Muscle of leg (tissue), 11 donors: Measurements from ENCODE around the gene PEAK1. TPM values are rescaled to one million over a fixed set of nuclear protein-coding genes. Genes with fewer than 3 reads are reported as not detected.
A peak's percentile ranks its signal among the peaks of the same experiment; 100 is the strongest.

Experiments
- DNase-seq: peaks from one replicate; pipeline ENCODE4 v3.0.0; 2013
- H3K27ac ChIP-seq: one replicate; pipeline ENCODE4 v1.5.1; 2013; ENCODE audit warnings: mild to moderate bottlenecking, low read length, control low read depth
- H3K27me3 ChIP-seq: one replicate; pipeline ENCODE4 v1.6.1; 2013; ENCODE audit warnings: low read length; ENCODE audit not compliant: control insufficient read depth, insufficient read depth
- H3K36me3 ChIP-seq: one replicate; pipeline ENCODE4 v1.6.1; 2013; ENCODE audit warnings: low read length; ENCODE audit not compliant: control insufficient read depth, insufficient read depth
- H3K4me1 ChIP-seq: one replicate; pipeline ENCODE4 v1.6.1; 2013; ENCODE audit warnings: low read length; ENCODE audit not compliant: control insufficient read depth, insufficient read depth
- H3K4me3 ChIP-seq: one replicate; pipeline ENCODE4 v1.5.1; 2013; ENCODE audit warnings: low read length, control low read depth
- H3K9me3 ChIP-seq: replicated peaks from 2 replicates; pipeline ENCODE4 v1.6.1; 2013; ENCODE audit warnings: low read depth, low read length; ENCODE audit not compliant: control insufficient read depth
- WGBS: methylation state at CpG from one replicate; pipeline ENCODE4 v1.1.5; 2013; ENCODE audit warnings: missing lambda C conversion rate; ENCODE audit not compliant: insufficient coverage; 5-methylcytosine and 5-hydroxymethylcytosine counted together
- polyA plus RNA-seq, 8 donors: library from polyadenylated mRNA; unstranded; fragments of 120-200 nt; gene quantifications; one replicate each; pipeline versions ENCODE4 v1.2.1 to v1.2.3, GENCODE V29; 2013; ENCODE audit warnings: inconsistent platforms in 1 of 8, low replicate concordance in 1 of 8; ENCODE audit not compliant: insufficient read length in 8 of 8, insufficient read depth in 1 of 8
- total RNA-seq: library from RNA; stranded (reverse); fragments of 120-200 nt; gene quantifications from one replicate; pipeline ENCODE4 v1.2.4, GENCODE V29; 2013

PEAK1 gene
- total and polyA plus RNA-seq, 9 donors = 19.9 to 43.7 (median 35.1) TPM

DNA sequence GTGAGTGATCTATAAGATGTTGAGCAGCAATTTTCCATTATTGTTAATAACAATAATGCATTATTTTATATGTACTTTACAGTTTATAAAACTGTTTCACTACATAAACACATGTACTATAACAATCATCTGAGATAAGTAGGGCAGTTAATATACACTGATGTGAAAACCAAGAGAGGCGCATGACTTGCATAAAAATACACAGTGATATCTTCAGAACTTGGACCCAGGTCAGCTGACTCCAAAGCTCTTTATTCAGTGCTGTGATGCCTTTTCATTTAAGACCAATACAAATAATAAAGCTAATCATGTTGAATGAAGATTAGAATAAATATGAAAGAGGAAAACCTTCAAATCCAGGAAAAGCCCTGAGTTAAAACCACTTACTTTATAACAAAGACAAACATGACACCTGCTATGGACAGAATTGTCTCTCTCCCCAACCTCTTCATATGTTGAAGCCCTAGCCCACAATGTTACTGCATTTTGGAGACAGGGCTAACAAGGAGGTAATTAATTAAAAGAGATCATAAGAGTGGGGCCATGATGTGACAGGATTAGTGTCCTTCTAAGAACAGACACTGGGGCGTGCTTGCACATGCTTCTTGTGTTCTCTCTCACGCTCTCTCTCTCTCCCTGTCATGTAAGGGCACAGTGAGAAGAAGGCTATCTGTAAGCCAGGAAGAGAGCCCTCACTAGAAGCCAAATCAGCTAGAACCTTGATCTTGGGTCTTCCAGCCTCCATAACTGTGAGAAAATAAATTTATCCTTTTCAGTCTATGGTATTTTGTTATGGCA lies 293.2 kb downstream of the PEAK1 start:
- H3K27me3 ChIP-seq = no peaks in the 10 kb centered on the region
- no peak overlapping the region for H3K4me3 ChIP-seq
- no peaks in the 10 kb centered on the region for H3K4me1 ChIP-seq
- DNase-seq = no peak
- WGBS = no CpG with 5 or more reads among the region's 3 CpGs
- H3K27ac ChIP-seq = no peak overlapping the region
- no peaks in the 10 kb centered on the region for H3K36me3 ChIP-seq
- H3K9me3 ChIP-seq = no peaks in the 10 kb centered on the region

DNA sequence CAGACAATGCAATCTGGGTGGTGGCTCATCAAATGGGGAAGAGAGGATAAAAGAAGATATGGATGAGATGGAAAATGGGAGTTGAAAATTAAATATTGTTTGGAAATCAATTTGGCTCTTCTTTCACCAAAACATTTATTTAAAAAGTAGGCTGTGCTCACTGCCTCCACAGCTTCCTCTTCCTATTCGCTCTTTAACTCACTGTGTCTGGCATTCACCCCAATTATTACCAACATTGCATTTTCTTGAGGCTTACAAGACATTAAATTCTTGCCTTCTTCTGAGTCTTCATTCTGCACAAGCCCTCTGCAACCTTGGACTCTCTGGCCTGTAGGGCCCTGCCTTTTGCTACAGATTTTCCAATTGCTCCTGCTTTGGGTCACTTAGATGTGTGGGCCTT lies 296.1 kb downstream of the PEAK1 start:
- no peak overlapping the region for H3K4me3 ChIP-seq
- WGBS = 100% methylated on average over 1 of the region's 1 CpG
- no peaks in the 10 kb centered on the region for H3K9me3 ChIP-seq
- H3K27me3 ChIP-seq = no peaks in the 10 kb centered on the region
- peaks cover 3% of the 10 kb centered on the region for H3K4me1 ChIP-seq
- H3K27ac ChIP-seq = no peak overlapping the region
- DNase-seq = no peak
- no peaks in the 10 kb centered on the region for H3K36me3 ChIP-seq

DNA sequence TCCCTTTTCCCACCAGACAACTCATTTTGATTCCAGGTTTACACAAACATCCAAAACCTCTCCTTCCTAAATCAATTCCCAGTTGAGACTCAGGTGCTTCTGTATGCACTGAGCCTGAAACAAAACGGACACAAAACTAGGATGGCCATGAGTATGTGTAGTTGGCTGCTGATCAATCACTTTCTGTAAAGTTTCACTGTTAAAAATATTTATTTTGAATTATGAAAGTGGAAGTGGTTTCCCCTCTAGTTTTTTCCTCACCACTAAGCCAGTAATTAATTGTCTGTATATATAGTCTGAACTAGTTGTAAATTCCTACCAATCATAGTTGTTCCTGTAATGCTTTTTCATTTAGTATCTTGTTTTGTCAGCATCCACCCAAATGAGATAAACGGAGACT lies 297.3 kb downstream of the PEAK1 start:
- Histone ChIP-seq H3K4me3 (no peak overlapping the region), H3K27me3 (no peaks in the 10 kb centered on the region), H3K36me3 (no peaks in the 10 kb centered on the region), H3K4me1 (peaks cover 3% of the 10 kb centered on the region), H3K9me3 (no peaks in the 10 kb centered on the region), H3K27ac (no peak overlapping the region)
- no CpG with 5 or more reads among the region's 2 CpGs for WGBS
- DNase-seq = no peak

DNA sequence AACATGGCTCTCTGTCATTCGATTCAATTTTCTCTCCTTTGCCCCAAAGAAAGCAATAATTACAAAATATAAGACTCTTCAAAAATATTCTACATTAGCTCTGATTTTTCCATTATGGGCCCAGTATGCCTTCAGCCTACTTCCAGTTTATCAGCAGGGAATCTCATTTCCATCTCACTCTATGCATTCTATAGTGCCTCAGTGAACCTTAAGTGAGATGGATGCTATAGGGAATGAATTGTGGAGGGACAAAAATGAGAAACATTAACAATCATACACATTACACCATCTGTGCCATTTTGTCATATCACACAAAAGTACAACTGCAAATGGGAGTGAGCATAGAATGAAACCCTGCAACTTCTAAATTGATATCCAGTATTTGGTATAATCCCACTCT lies 298.3 kb downstream of the PEAK1 start:
- Histone ChIP-seq H3K36me3 (no peaks in the 10 kb centered on the region), H3K4me3 (no peak overlapping the region), H3K27ac (no peak overlapping the region), H3K9me3 (no peaks in the 10 kb centered on the region), H3K27me3 (no peaks in the 10 kb centered on the region), H3K4me1 (peaks cover 3% of the 10 kb centered on the region)
- DNase-seq = no peak
- 90% methylated on average over 1 of the region's 1 CpG for WGBS

DNA sequence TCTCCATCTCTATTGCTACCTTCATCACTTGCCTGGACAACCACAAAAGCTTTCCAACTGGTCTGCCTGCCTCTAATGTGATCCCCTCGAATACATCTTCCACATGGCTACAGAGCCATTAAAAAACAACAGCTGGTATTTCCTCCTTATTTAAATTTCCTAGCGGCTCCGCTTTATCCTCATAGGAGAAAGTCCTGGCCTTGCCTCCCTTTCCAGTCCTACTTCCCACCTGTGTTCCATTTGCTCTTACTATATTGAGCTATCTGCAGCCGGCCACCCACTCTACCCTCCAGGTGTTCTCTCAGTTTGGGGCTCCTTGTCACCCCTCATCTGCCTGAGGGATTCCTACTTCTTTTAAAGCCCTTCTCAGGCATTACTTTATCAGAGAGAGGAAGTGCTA lies 299.3 kb downstream of the PEAK1 start:
- peaks cover 3% of the 10 kb centered on the region for H3K4me1 ChIP-seq
- no peak overlapping the region for H3K4me3 ChIP-seq
- no peak for DNase-seq
- no peaks in the 10 kb centered on the region for H3K27me3 ChIP-seq
- no peaks in the 10 kb centered on the region for H3K9me3 ChIP-seq
- no peaks in the 10 kb centered on the region for H3K36me3 ChIP-seq
- 43% methylated on average over 4 of the region's 4 CpGs for WGBS
- no peak overlapping the region for H3K27ac ChIP-seq

DNA sequence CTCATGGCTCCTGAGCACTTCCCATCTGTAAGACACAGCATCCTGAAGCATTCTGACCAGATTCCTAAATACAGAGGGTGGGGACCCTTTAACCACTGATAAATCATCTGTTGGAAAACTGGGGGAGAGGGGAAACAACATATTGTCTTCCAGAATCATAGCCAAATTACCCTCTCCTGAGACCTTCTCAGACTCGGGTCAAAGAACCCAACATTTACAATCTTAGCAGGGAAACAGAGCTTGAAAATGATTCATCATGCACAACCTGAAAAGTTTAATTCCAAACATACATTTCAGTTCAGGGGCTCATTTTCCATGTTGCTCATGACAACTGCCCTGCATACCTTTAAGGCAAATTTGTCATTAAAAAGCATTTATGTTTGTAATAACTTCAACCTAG lies 300.5 kb downstream of the PEAK1 start:
- no peak for DNase-seq
- WGBS = 0% methylated on average over 1 of the region's 1 CpG

DNA sequence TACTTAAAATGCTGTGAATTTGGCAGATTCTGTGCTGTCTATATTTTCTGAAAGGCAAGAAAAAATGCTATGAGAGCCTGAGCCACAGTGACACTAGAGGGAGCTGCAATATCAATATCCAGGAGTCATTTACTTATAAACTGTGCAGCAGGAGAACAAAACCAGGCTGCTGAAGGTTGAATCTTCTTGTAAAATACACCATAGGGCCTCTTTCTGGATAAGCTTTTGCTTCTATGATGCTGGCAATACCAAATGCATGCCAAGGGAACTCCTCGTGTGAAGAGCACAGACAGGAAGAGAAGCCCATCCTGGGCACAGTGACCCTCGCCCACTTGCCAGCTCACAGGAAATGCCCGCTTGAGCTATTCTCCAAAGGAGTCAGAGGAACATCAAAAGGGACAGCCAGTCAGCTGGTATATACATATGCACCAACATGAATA lies 301.0 kb downstream of the PEAK1 start:
- WGBS = 14% methylated on average over 2 of the region's 3 CpGs
- Histone ChIP-seq H3K4me3 (no peak overlapping the region), H3K9me3 (no peaks in the 10 kb centered on the region), H3K36me3 (peaks cover 12% of the 10 kb centered on the region), H3K4me1 (peaks cover 3% of the 10 kb centered on the region), H3K27ac (no peak overlapping the region), H3K27me3 (no peaks in the 10 kb centered on the region)
- peak; percentile 92 for DNase-seq

More for the DNA sequence above, 300.5 kb downstream of the PEAK1 start:
- no peak overlapping the region for H3K4me3 ChIP-seq
- no peak overlapping the region for H3K27ac ChIP-seq
- no peaks in the 10 kb centered on the region for H3K27me3 ChIP-seq
- H3K9me3 ChIP-seq = no peaks in the 10 kb centered on the region
- peaks cover 3% of the 10 kb centered on the region for H3K4me1 ChIP-seq
- peaks cover 7% of the 10 kb centered on the region for H3K36me3 ChIP-seq

DNA sequence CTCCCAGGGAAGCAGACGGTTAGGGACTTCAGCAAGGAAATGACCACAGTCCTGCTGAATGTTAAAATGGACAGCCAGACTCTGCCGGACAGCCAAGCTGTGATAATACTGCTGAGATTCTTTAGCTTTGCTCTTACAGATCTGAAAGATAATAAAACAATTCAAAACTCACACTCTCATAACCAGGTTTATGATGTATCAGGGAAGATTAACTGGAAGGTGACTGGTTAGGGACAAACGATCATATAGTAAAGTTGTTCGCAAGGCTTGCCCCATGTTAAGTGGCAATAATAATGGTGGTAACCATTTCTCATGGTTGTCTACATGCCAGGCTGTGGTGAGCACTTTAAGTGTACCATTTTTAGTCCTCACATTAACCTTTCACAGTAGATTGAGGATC lies 304.7 kb downstream of the PEAK1 start:
- Histone ChIP-seq H3K36me3 (peaks cover 27% of the 10 kb centered on the region), H3K4me1 (peaks cover 16% of the 10 kb centered on the region), H3K4me3 (no peak overlapping the region), H3K27ac (no peak overlapping the region), H3K27me3 (no peaks in the 10 kb centered on the region), H3K9me3 (no peaks in the 10 kb centered on the region)
- WGBS = 86% methylated on average over 1 of the region's 4 CpGs
- DNase-seq = no peak

DNA sequence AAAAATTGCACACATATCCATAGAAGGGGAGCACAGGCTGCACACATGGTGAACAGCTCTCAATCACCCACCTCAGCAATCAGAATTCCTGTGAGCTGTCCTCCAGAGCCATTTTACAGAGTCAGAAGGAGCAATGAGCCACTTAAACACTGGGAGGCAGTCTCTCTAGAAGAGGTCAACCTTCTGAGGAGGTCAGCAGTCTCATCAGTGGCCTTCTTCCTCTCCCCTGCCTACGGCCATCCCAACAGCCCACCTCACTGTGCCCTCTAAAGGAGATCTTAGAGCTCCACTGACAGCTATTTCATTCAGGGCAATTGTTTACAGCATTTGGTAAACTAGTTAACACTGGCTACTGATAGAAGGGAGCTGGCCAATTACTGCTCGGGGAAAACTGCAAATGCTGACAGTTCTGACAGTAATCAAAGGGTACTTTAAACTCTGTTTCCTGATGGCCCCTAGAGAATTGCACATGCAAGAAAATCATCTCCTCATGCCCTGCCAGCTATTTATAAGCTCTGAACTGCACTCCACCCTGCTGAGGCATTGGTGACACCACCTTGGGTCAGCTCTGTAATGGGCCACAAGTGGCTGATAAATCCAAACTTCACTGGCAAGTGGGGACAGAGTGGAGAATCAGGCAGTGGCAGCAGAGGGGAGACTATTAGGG lies 306.9 kb downstream of the PEAK1 start:
- no peak overlapping the region for H3K27ac ChIP-seq
- H3K27me3 ChIP-seq = no peaks in the 10 kb centered on the region
- no peak for DNase-seq
- H3K4me3 ChIP-seq = no peak overlapping the region
- peaks cover 22% of the 10 kb centered on the region for H3K4me1 ChIP-seq
- WGBS = 54% methylated on average over 2 of the region's 2 CpGs
- H3K36me3 ChIP-seq = peaks cover 31% of the 10 kb centered on the region
- H3K9me3 ChIP-seq = no peaks in the 10 kb centered on the region

DNA sequence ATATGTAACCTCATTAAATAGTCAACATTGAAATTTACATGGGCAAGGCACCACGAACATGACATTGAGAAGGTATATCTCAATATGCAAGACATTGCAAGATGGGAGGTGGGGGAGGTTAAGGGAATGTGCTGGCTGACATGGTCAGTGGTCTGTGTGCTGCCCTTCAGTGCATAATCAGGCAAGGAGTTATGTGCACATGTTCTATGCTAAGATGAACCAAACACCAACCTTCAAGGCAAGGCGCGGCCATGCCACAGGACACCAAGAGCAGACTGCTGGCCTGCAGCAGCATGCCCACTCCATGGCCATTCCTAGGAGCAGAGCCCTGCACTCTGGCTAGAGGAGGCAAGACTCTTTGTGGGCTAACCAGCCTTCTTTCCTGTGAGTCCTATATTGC lies 308.1 kb downstream of the PEAK1 start:
- no peak overlapping the region for H3K27ac ChIP-seq
- DNase-seq = no peak
- peaks cover 31% of the 10 kb centered on the region for H3K36me3 ChIP-seq
- H3K9me3 ChIP-seq = no peaks in the 10 kb centered on the region
- no peaks in the 10 kb centered on the region for H3K27me3 ChIP-seq
- no CpG with 5 or more reads among the region's 3 CpGs for WGBS
- peaks cover 34% of the 10 kb centered on the region for H3K4me1 ChIP-seq
- H3K4me3 ChIP-seq = no peak overlapping the region
